ENCODE data around the gene TGFBR2.

DNA sequence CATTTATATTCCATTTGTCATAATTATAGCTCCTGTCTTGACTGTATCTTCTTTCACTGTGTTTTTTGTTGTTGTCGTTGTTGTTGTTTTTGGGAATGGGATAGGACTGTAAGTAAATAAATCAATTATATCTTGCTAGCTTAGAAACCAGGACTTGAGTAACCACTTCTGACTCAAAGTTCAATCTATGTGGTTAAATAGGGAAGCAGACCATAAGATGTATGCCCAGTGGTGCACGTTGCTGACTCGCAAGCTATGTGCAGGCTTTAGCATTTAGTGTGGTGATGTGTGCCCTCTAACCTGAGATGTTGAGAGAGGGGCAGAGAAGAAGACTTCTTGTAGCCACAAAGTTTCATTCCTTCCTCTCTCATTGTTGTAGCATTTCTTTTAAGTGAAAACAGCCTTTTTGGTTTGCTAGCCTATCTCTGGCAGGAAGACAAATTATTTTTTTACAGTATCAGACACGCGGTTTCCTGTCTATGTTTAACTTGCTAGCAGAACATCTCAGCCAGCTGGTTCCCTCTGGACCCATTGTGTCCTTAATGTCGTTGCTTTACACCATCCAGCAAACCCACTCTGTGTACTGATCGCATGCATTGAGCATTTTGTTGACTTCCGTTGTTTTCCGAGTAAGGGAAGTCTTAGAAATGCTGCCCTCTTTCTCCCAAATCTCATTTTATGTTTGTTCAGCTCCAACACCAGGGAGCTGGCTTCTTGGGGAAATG lies 52.1 kb downstream of the TGFBR2 start:
- TF ChIP-seq CTCF (IDR thresholded peaks at IDR 0.05) (no peak), POLR2A (IDR thresholded peaks at IDR 0.05) (no peak), POLR2AphosphoS5 (IDR thresholded peaks at IDR 0.05) (no peak)

All from prostate gland (tissue), 2 donors.